Endometrial microvascular endothelial cells (primary cell): ENCODE results near the gene TMEM106A. TPM values are rescaled to one million over a fixed set of nuclear protein-coding genes. Genes with fewer than 3 reads are reported as not detected.
"Not testable (repeated sequence)": the region's sequence is repeated elsewhere in the genome, so short reads cannot be mapped to it uniquely, and the experiment has no call there.

Experiments
- in situ Hi-C: cut with HindIII; loops from 2 replicates; pipeline ENCODE4 v1.10.0; 2017; ENCODE audit warnings: low sequenced_read_pairs, low pct_unique_long_range_greater_than_20kb; ENCODE audit errors: inconsistent ontology term
- total RNA-seq: library from RNA; depleted of rRNA; stranded (reverse); fragments of >200 nt; gene quantifications from one replicate; pipeline ENCODE4 v1.2.3, GENCODE V29; 2015; ENCODE audit errors: inconsistent ontology term

The TMEM106A gene
- total RNA-seq, 1 donor from 2014 or later, result 6.1 TPM

GRCh38 chr17:43212641-43213490 is 1.2 kb downstream of the TMEM106A start:
- in situ Hi-C loops, result no loop called here

GRCh38 chr17:43213545-43213944 is 1.9 kb downstream of the TMEM106A start:
- in situ Hi-C loops, result no loop called here

DNA sequence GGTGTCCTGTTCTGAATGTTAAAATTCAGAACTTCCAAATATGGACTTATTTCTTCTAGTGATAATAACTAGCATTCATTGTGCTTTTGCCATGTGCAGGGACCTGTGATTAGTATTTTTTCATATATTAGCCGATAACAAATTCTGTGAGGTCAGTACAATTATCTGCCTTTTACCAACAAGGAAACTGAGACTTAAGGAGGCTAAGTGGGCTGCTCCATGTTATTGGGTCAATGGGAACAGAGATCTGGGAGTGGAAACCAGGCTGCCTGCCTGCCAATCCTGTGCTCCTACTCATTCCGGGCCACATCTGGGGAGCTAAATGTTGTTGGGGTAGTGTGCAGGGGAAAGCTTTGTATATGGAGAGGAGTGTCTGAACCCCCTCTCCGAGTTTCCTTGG is 3.7 kb downstream of the TMEM106A start:
- in situ Hi-C loops, result no loop called here

GRCh38 chr17:43216369-43216761 is 4.7 kb downstream of the TMEM106A start:
- in situ Hi-C loops, result no loop called here

DNA sequence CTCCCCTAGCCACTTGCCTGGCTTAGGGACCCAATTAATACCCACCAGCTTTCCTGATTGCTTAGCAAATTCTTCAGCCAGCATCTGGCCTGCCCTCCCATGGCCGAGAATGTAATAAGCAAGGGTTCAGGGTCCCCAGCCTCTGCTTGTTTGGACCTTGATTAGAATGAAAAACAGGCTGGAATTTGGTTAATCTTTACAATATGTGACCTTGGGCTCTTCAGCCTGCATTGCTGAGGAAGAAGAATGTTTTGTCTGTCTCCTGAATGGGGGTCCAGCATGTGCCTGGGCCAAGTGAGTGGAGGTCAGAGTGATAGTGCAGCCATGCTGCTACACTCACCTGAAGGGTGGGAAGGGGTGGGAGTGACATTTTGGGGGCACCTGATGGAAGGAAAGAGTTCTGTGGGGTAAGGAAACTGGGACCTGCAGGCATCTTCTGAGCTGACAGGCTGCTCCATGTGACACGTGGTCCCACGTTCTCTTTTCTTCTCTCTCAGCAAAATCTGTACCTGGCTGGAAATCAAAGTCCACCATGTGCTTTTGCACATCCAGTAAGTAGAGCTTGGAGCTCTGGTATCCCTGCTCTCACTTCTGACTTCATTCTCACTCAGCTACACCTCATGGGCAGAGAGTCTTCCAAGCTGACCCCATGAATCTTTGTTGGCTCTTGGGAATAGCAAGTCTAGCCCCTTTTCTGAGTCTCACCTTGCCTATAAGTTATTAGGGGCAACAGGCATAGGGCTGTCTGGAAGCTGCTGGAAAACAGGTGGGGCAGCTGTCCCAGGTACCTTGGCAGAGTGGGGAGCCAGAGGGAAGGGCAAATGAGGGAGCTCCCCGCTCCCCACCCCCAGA is 5.3 kb downstream of the TMEM106A start:
- in situ Hi-C loops, result no loop called here

- in situ Hi-C loops, result no loop called here
These were observed 6.0 kb downstream of the TMEM106A start for GRCh38 chr17:43217614-43218087.

DNA sequence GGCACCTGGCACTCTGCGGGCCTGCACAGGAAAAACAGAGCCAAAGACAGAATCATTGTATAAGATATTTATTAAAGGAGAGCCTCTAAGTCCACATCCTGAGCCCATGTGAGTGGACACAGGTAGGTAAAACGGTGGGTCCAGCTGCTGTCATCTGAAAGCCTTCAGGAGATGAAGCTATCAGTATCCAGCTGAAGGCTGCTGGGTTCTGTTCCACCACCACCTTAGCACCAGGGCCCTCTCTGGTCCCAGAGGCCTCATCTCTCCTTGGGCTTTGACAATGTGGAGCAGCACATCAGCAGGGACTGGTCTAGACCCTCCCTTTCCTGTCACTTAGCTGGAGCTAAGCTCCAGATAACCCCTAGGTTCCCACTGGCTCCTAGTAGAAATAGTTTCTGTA is 7.3 kb downstream of the TMEM106A start:
- in situ Hi-C loops, result no loop called here

DNA sequence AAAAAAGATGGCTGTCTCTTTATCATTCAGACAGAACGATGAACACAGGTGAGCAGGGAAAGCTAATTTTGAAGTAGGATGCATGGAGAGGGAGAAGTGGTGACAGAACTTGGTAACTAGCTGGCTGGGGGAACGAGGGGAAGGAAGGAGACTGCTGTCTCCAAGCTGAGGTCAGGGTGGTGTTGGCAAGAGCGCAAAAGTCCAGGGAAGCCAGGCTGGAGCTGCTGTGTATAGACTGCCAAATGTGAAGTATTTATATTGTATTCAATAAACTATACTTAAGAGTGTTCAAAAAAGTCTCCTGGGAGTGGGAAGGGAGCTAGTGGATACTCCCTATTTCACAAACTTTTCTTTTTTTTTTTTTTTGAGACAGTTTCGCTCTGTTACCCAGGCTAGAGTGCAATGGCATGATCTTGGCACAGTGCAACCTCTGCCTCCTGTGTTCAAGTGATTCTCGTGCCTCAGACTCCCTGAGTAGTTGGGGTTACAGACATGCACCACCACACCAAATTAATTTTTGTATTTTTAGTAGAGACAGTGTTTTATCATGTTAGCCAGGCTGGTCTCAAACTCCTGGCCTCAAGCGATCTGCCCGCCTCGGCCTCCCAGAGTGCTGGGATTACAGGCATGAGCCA is 8.2 kb downstream of the TMEM106A start:
- in situ Hi-C loops, result no loop called here

GRCh38 chr17:43220511-43221125 is 8.9 kb downstream of the TMEM106A start:
- in situ Hi-C loops, result no loop called here

DNA sequence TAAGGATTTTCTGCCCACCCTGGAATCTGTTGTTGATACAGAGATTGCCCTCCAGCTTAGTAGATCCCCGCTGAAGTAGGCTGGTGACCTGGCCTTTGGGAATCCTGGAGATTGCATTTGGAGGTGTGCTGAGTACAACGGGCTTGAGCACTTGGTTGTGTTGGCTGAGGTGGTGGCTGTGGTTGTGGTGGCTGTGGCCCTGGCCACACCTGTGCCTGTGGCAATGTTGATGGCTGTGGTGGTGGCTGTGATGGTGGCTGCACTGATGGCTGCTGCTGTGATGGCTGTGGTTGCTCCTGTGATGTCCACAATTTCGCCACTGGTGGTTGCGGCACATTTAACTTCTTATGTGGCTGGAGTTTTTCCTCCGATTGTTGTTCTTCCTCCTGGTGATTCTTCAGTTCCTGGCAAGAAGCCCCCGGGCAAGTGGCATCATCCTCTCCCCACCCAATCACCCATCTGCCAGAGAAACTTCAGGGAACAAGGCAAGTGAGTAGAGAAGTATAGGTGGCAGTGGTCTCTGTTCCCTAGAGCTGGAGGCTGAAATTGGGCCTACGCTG is 12.6 kb downstream of the TMEM106A start:
- in situ Hi-C loops, result no loop called here

DNA sequence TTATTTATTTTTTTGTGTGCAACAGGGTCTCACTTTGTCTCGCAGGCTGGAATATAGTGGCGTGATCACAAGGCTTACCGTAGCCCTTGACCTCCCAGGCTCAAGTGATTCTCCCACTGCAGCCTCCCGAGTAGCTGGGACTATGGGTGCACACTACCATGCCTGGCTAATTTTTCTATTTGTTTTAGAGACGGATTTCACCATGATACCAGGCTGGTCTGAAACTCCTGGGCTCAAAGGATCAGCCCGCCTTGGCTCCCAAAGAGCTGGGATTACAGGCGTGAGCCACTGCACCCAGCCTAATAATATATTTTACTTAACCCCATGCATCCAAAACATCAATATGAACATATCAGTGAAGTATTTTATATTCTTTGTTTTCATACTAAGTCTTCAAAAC is 14.7 kb downstream of the TMEM106A start:
- in situ Hi-C loops, result no loop called here

GRCh38 chr17:43228020-43228782 is 16.5 kb downstream of the TMEM106A start, which contains the start of gene CCDC200:
Gene CCDC200, minus strand, starts transcription at chr17:43228623. Its CDS starts 69 bp downstream, at chr17:43228554.
- in situ Hi-C loops, result not testable (repeated sequence)

DNA sequence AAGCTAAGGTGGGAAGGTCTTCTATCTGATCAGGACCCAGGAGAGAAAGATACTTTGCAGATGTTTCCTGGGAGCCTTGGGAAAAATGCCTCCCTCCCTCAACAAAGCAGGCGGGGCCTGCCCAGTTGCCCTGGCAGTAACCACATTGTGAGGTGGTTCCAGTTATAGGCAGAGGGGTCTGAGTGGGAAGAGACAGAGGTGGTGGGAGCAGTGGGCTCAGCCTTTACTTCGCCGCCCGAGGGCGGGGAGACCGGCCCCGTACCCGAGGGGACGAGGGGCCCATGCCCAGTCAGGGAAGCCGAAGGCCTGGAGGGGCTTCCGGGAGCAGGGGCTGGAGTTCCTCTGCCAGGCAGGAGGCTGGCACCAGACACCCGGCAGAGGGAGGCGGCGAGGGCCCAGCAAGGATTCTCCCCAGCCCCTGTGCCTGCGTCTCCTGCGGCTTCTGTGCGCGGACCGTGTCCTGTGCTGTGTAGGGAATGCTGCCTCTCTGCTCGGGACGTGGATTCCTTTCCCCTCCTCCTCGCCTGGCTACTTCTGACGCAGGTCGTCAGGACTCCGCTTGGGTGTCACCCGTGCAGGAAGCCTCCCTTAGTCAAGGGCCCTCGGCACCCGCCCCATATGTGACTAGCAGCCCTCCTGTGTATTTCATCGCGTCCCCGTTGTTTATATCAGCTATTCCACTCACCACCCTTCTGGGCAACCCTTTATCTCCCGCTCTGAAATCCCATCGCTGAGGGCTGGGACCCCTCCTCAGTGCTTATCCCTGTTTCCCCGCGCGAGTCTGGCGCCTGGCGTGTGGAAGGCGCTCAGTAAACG is 19.7 kb downstream of the TMEM106A start:
- in situ Hi-C loops, result not testable (repeated sequence)

- in situ Hi-C loops, result not testable (repeated sequence)
These were observed 20.5 kb downstream of the TMEM106A start for GRCh38 chr17:43232021-43232699.

- in situ Hi-C loops, result not testable (repeated sequence)
These were observed 21.6 kb downstream of the TMEM106A start for GRCh38 chr17:43233263-43233662.

DNA sequence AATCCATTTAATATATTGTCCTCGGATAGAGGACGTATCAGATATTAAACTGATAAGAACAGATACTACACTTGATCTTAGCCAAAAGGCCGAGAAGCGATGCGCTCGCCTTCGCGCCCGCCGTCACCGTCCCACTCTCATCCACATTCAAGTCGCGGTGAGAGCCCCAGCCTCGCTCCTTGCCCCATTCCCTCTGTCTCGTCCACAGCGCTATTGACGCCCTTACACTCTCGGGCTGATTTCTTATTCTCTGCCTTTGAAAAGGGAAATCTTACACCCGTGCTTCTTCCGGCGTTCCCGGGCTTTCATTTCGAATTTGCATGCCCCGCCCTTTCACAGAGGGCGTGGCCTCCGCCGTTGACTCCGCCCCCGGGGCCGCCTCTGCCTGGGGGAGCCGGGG is 22.2 kb downstream of the TMEM106A start, which contains the start of gene RNU2-1:
Gene RNU2-1, minus strand, starts transcription at position 101 of the 400 bp plus-strand sequence.
- in situ Hi-C loops, result not testable (repeated sequence)
